Measurements from ENCODE around the gene CLCN6. TPM values are rescaled to one million over a fixed set of nuclear protein-coding genes. Genes with fewer than 3 reads are reported as not detected.
A peak's percentile ranks its signal among the peaks of the same experiment; 100 is the strongest.

CLCN6 gene
- polyA plus RNA-seq, 3 donors, result 3.8 to 37.1 (median 4.2) TPM

- Mint-ChIP-seq H3K36me3 (peaks cover 43 to 49% of the 10 kb centered on the region in 2 donors), H3K9me3 (no peaks in the 10 kb centered on the region), H3K27ac (peak overlapping the region in 1 of 7 donors; percentile 15), H3K4me1 (peaks cover 26% of the 10 kb centered on the region), H3K27me3 (ENCODE audit: low read depth in 3 of 3) (peaks cover 2 to 6% (median 2%) of the 10 kb centered on the region in 3 donors), H3K4me3 (no peak overlapping the region)
- no peak for DNase-seq
- Histone ChIP-seq H3K9ac (ENCODE audit: insufficient read depth, low read length, poor library complexity, severe bottlenecking) (no peak overlapping the region), H3K9me3 (replicated peaks in 1 of 2; ENCODE audit: control insufficient read depth in 1 of 2, insufficient read depth in 1 of 2, low read length in 2 of 2) (no peaks in the 10 kb centered on the region), H2AFZ (ENCODE audit: insufficient read depth, low read depth, low read length, poor library complexity, severe bottlenecking) (no peak overlapping the region), H3K4me3 (replicated peaks in 1 of 3; ENCODE audit: low read depth in 2 of 3, low read length in 3 of 3) (no peak overlapping the region), H3K27ac (ENCODE audit: low read depth in 1 of 2, low read length in 2 of 2) (no peak overlapping the region), H3K36me3 (replicated peaks in 1 of 2; ENCODE audit: control insufficient read depth in 1 of 2, insufficient read depth in 2 of 2, low read length in 2 of 2) (peaks cover 16 to 41% of the 10 kb centered on the region in 2 donors), H4K20me1 (ENCODE audit: insufficient read depth, low read length) (peaks cover 10% of the 10 kb centered on the region), H3K4me2 (replicated peaks; ENCODE audit: extremely low read depth, low read length, poor library complexity, severe bottlenecking) (no peak overlapping the region), H3K4me1 (ENCODE audit: control insufficient read depth in 1 of 2, insufficient read depth in 2 of 2, low read length in 2 of 2) (peaks cover 24 to 29% of the 10 kb centered on the region in 2 donors), H3K79me2 (ENCODE audit: insufficient read depth, low read length) (no peaks in the 10 kb centered on the region), H3K27me3 (ENCODE audit: control insufficient read depth in 2 of 2, insufficient read depth in 2 of 2, low read length in 2 of 2) (no peaks in the 10 kb centered on the region)
- intact Hi-C loops (cut with micrococcal nuclease), result no loop called here
- 100% methylated on average over 1 of the region's 9 CpGs for WGBS (ENCODE audit: insufficient coverage)
- no peak for TF ChIP-seq CTCF (IDR thresholded peaks at IDR 0.05)
Measured at GRCh38 chr1:11848373-11848700, 42.3 kb downstream of the CLCN6 start.

- Mint-ChIP-seq H3K36me3 (peaks cover 29 to 31% of the 10 kb centered on the region in 2 donors), H3K4me1 (peaks cover 12% of the 10 kb centered on the region), H3K9me3 (no peaks in the 10 kb centered on the region), H3K4me3 (no peak overlapping the region), H3K27me3 (ENCODE audit: low read depth in 3 of 3) (peaks cover 3 to 6% (median 6%) of the 10 kb centered on the region in 3 donors), H3K27ac (no peak overlapping the region)
- H3K4me3 ChIP-seq (replicated peaks in 1 of 3; ENCODE audit: low read depth in 2 of 3, low read length in 3 of 3), result no peak overlapping the region
- no peak overlapping the region for H3K27ac ChIP-seq (ENCODE audit: low read depth in 1 of 2, low read length in 2 of 2)
- no peak overlapping the region for H3K9ac ChIP-seq (ENCODE audit: insufficient read depth, low read length, poor library complexity, severe bottlenecking)
- peaks cover 3% of the 10 kb centered on the region for H4K20me1 ChIP-seq (ENCODE audit: insufficient read depth, low read length)
- H3K9me3 ChIP-seq (replicated peaks in 1 of 2; ENCODE audit: control insufficient read depth in 1 of 2, insufficient read depth in 1 of 2, low read length in 2 of 2), result no peaks in the 10 kb centered on the region
- 80% methylated on average over 11 of the region's 11 CpGs for WGBS (ENCODE audit: insufficient coverage)
- intact Hi-C loops (cut with micrococcal nuclease), result no loop called here
- H3K36me3 ChIP-seq (replicated peaks in 1 of 2; ENCODE audit: control insufficient read depth in 1 of 2, insufficient read depth in 2 of 2, low read length in 2 of 2), result peaks cover 16 to 27% of the 10 kb centered on the region in 2 donors
- H3K79me2 ChIP-seq (ENCODE audit: insufficient read depth, low read length), result no peaks in the 10 kb centered on the region
- H3K4me1 ChIP-seq (ENCODE audit: control insufficient read depth in 1 of 2, insufficient read depth in 2 of 2, low read length in 2 of 2), result peaks cover 12 to 15% of the 10 kb centered on the region in 2 donors
- H3K27me3 ChIP-seq (ENCODE audit: control insufficient read depth in 2 of 2, insufficient read depth in 2 of 2, low read length in 2 of 2), result no peaks in the 10 kb centered on the region
- no peak overlapping the region for H2AFZ ChIP-seq (ENCODE audit: insufficient read depth, low read depth, low read length, poor library complexity, severe bottlenecking)
- no peak for TF ChIP-seq CTCF (IDR thresholded peaks at IDR 0.05)
- no peak for DNase-seq
- no peak overlapping the region for H3K4me2 ChIP-seq (replicated peaks; ENCODE audit: extremely low read depth, low read length, poor library complexity, severe bottlenecking)
Measured at GRCh38 chr1:11850156-11850555, 44.2 kb downstream of the CLCN6 start.

All from CD14-positive monocyte (primary cell).